ENCODE data around the gene AHI1.

DNA sequence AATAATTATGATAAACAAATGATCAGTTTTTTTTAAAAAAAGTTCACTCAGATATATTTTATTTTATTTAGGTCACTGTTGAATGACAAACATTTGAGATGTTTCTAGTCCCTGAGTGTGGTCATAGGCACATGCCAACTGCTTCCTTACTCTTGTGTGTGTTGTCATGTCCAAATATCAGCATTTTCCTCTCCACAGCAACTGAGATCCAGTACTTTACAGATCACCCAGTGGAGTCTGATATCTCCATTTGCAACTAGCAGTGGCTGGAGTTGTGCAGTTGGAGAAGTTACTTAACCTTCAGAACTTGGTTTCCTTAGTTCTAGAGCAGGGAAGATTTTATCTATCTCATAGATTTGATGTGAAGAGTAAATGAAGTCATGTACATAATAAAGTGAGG lies 215.1 kb downstream of the AHI1 start:
- TF ChIP-seq, protein P1, sequence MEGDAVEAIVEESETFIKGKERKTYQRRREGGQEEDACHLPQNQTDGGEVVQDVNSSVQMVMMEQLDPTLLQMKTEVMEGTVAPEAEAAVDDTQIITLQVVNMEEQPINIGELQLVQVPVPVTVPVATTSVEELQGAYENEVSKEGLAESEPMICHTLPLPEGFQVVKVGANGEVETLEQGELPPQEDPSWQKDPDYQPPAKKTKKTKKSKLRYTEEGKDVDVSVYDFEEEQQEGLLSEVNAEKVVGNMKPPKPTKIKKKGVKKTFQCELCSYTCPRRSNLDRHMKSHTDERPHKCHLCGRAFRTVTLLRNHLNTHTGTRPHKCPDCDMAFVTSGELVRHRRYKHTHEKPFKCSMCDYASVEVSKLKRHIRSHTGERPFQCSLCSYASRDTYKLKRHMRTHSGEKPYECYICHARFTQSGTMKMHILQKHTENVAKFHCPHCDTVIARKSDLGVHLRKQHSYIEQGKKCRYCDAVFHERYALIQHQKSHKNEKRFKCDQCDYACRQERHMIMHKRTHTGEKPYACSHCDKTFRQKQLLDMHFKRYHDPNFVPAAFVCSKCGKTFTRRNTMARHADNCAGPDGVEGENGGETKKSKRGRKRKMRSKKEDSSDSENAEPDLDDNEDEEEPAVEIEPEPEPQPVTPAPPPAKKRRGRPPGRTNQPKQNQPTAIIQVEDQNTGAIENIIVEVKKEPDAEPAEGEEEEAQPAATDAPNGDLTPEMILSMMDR (conservative IDR thresholded peaks at IDR 0.05 in 1 of 2, IDR thresholded peaks at IDR 0.05 in 1 of 2; ENCODE audit: low read depth in 1 of 2, low read length in 2 of 2): no peak
- TF ChIP-seq EZH2 (IDR thresholded peaks at IDR 0.05; ENCODE audit: low read length, missing control alignments): no peak
